ENCODE data around the gene USP54. TPM values are rescaled to one million over a fixed set of nuclear protein-coding genes. Genes with fewer than 3 reads are reported as not detected.

The USP54 gene
- total and polyA plus RNA-seq, 9 donors: 8.0 to 72.7 (median 32.0) TPM

GRCh38 chr10:73448384-73448783 lies 142.8 kb downstream of the USP54 start:
- no peak for DNase-seq
- H3K36me3 ChIP-seq: no peaks in the 10 kb centered on the region
- intact Hi-C loops (cut with DNase I): no loop called here

More at GRCh38 chr10:73448384-73448783, 142.8 kb downstream of the USP54 start:
- H3K4me3 ChIP-seq: no peak overlapping the region
- H3K4me1 ChIP-seq (ENCODE audit: insufficient read depth): no peaks in the 10 kb centered on the region
- TF ChIP-seq POLR2A (IDR thresholded peaks at IDR 0.05) (no peak), EP300 (IDR thresholded peaks at IDR 0.05) (no peak)
- TF ChIP-seq, protein P1, sequence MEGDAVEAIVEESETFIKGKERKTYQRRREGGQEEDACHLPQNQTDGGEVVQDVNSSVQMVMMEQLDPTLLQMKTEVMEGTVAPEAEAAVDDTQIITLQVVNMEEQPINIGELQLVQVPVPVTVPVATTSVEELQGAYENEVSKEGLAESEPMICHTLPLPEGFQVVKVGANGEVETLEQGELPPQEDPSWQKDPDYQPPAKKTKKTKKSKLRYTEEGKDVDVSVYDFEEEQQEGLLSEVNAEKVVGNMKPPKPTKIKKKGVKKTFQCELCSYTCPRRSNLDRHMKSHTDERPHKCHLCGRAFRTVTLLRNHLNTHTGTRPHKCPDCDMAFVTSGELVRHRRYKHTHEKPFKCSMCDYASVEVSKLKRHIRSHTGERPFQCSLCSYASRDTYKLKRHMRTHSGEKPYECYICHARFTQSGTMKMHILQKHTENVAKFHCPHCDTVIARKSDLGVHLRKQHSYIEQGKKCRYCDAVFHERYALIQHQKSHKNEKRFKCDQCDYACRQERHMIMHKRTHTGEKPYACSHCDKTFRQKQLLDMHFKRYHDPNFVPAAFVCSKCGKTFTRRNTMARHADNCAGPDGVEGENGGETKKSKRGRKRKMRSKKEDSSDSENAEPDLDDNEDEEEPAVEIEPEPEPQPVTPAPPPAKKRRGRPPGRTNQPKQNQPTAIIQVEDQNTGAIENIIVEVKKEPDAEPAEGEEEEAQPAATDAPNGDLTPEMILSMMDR (IDR thresholded peaks at IDR 0.05): no peak
- no peaks in the 10 kb centered on the region for H3K27me3 ChIP-seq
- H3K9me3 ChIP-seq: no peaks in the 10 kb centered on the region
- no peak overlapping the region for H3K27ac ChIP-seq
- WGBS, 3 donors: 24 to 34% (median 24%) methylated on average over 1 of the region's 1 CpG

Small RNA genes lying within 50 kb of the gene (small RNA-seq; reads per million reads assigned to genes)
- gene RNU6-883P: not detected

Other genes with a start within 250 kb of the USP54 start
- 10 to 100 TPM in 1 of 7 donors, 1 to 10 TPM in 6; 1.8 to 36.9 (median 3.9) TPM for gene CFAP70, start 232.5 kb downstream of the USP54 start, total RNA-seq
- 1 to 10 TPM; 1.8 to 3.8 TPM for gene CFAP70, start 232.5 kb downstream of the USP54 start, polyA plus RNA-seq
- 100 to 1,000 TPM in 5 of 7 donors, 10 to 100 TPM in 2; 56.3 to 131 (median 115) TPM for gene ANXA7, start 177.3 kb downstream of the USP54 start, total RNA-seq
- gene ANXA7, start 177.3 kb downstream of the USP54 start, polyA plus RNA-seq: 100 to 1,000 TPM in 1 of 2 donors, 10 to 100 TPM in 1; 78.9 to 130 TPM
- 1 to 10 TPM; 1.1 to 3.5 (median 2.2) TPM for gene MSS51, start 157.8 kb downstream of the USP54 start, total RNA-seq
- gene MSS51, start 157.8 kb downstream of the USP54 start, polyA plus RNA-seq: 1 to 10 TPM; 1.3 to 1.5 TPM
- gene PPP3CB, start 95.3 kb downstream of the USP54 start, total RNA-seq: 10 to 100 TPM; 36.8 to 59.9 (median 55.0) TPM
- gene PPP3CB, start 95.3 kb downstream of the USP54 start, polyA plus RNA-seq: 10 to 100 TPM; 31.2 to 78.2 TPM
- 1 to 10 TPM in 3 of 7 donors, under 1 TPM in 3, not detected in 1; 0.25 to 1.8 (median 0.77) TPM for gene MYOZ1, start 50.1 kb upstream of the USP54 start, total RNA-seq
- 1 to 10 TPM; 1.3 to 6.1 TPM for gene MYOZ1, start 50.1 kb upstream of the USP54 start, polyA plus RNA-seq
- under 1 TPM in 3 of 7 donors, not detected in 4; 0.12 to 0.61 (median 0.15) TPM for gene SYNPO2L, start 64.7 kb upstream of the USP54 start, total RNA-seq
- under 1 TPM; 0.07 to 0.35 TPM for gene SYNPO2L, start 64.7 kb upstream of the USP54 start, polyA plus RNA-seq
- gene AGAP5, start 106.8 kb upstream of the USP54 start, total RNA-seq: 10 to 100 TPM in 2 of 7 donors, 1 to 10 TPM in 5; 2.0 to 11.1 (median 8.4) TPM
- 1 to 10 TPM; 4.7 to 5.6 TPM for gene AGAP5, start 106.8 kb upstream of the USP54 start, polyA plus RNA-seq
- 10 to 100 TPM; 30.3 to 70.4 (median 58.8) TPM for gene SEC24C, start 153.0 kb upstream of the USP54 start, total RNA-seq
- 10 to 100 TPM; 32.2 to 60.5 TPM for gene SEC24C, start 153.0 kb upstream of the USP54 start, polyA plus RNA-seq
- 10 to 100 TPM; 12.5 to 33.4 (median 16.9) TPM for gene CHCHD1, start 190.7 kb upstream of the USP54 start, total RNA-seq
- 10 to 100 TPM; 26.3 to 30.6 TPM for gene CHCHD1, start 190.7 kb upstream of the USP54 start, polyA plus RNA-seq
- gene ZSWIM8, start 194.3 kb upstream of the USP54 start, total RNA-seq: 10 to 100 TPM; 56.1 to 90.7 (median 69.3) TPM
- gene ZSWIM8, start 194.3 kb upstream of the USP54 start, polyA plus RNA-seq: 10 to 100 TPM; 42.7 to 80.9 TPM
- 10 to 100 TPM; 24.4 to 37.5 (median 30.5) TPM for gene NDST2, start 220.3 kb upstream of the USP54 start, total RNA-seq
- gene NDST2, start 220.3 kb upstream of the USP54 start, polyA plus RNA-seq: 10 to 100 TPM; 16.7 to 17.0 TPM

Measured in ovary (tissue), 9 donors.